Muscle of leg (tissue), 11 donors: ENCODE measurements around the gene RIT2. TPM values are rescaled to one million over a fixed set of nuclear protein-coding genes. Genes with fewer than 3 reads are reported as not detected.

ENCODE experiments used
- DNase-seq: peaks from one replicate; pipeline ENCODE4 v3.0.0; 2013
- H3K27ac ChIP-seq: one replicate; pipeline ENCODE4 v1.5.1; 2013; ENCODE audit warnings: mild to moderate bottlenecking, low read length, control low read depth
- H3K27me3 ChIP-seq: one replicate; pipeline ENCODE4 v1.6.1; 2013; ENCODE audit warnings: low read length; ENCODE audit not compliant: control insufficient read depth, insufficient read depth
- H3K36me3 ChIP-seq: one replicate; pipeline ENCODE4 v1.6.1; 2013; ENCODE audit warnings: low read length; ENCODE audit not compliant: control insufficient read depth, insufficient read depth
- H3K4me1 ChIP-seq: one replicate; pipeline ENCODE4 v1.6.1; 2013; ENCODE audit warnings: low read length; ENCODE audit not compliant: control insufficient read depth, insufficient read depth
- H3K4me3 ChIP-seq: one replicate; pipeline ENCODE4 v1.5.1; 2013; ENCODE audit warnings: low read length, control low read depth
- H3K9me3 ChIP-seq: replicated peaks from 2 replicates; pipeline ENCODE4 v1.6.1; 2013; ENCODE audit warnings: low read depth, low read length; ENCODE audit not compliant: control insufficient read depth
- WGBS: methylation state at CpG from one replicate; pipeline ENCODE4 v1.1.5; 2013; ENCODE audit warnings: missing lambda C conversion rate; ENCODE audit not compliant: insufficient coverage; 5-methylcytosine and 5-hydroxymethylcytosine counted together
- polyA plus RNA-seq, 8 donors: library from polyadenylated mRNA; unstranded; fragments of 120-200 nt; gene quantifications; one replicate each; pipeline versions ENCODE4 v1.2.1 to v1.2.3, GENCODE V29; 2013; ENCODE audit warnings: inconsistent platforms in 1 of 8, low replicate concordance in 1 of 8; ENCODE audit not compliant: insufficient read length in 8 of 8, insufficient read depth in 1 of 8
- total RNA-seq: library from RNA; stranded (reverse); fragments of 120-200 nt; gene quantifications from one replicate; pipeline ENCODE4 v1.2.4, GENCODE V29; 2013

Gene RIT2
- total and polyA plus RNA-seq, 9 donors, result not detected

DNA sequence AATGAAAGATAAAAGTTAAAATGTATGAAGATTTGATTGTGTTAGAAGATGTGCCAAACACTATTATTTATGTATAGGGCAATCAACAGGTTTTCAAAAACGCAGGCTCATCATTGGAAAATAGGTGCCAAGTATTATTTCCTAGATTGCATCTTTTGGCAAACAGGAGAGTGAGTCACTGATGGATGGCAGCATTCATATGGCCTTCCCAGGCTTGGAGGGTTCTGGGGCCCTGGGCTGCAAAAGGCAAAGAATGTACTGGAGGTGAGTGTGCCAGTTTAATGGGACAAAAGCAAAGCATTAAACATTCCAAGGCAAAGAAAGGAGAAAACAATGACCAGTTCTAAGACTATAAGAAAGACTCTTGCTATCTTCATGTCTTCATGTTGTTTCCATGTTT lies 379.4 kb downstream of the RIT2 start:
- H3K4me3 ChIP-seq, result no peak overlapping the region
- no peak for DNase-seq
- no peaks in the 10 kb centered on the region for H3K27me3 ChIP-seq
- no peak overlapping the region for H3K27ac ChIP-seq
- no peaks in the 10 kb centered on the region for H3K36me3 ChIP-seq
- no peaks in the 10 kb centered on the region for H3K9me3 ChIP-seq
- whole genome bisulfite sequencing, result 73% methylated on average over 1 of the region's 1 CpG
- H3K4me1 ChIP-seq, result no peaks in the 10 kb centered on the region

- Histone ChIP-seq H3K4me1 (no peaks in the 10 kb centered on the region), H3K9me3 (no peaks in the 10 kb centered on the region), H3K27ac (no peak overlapping the region), H3K36me3 (no peaks in the 10 kb centered on the region), H3K4me3 (no peak overlapping the region), H3K27me3 (no peaks in the 10 kb centered on the region)
- DNase-seq, result no peak
- WGBS, result no CpG with 5 or more reads among the region's 3 CpGs
Observed at GRCh38 chr18:42734520-42734919, 381.0 kb downstream of the RIT2 start.

DNA sequence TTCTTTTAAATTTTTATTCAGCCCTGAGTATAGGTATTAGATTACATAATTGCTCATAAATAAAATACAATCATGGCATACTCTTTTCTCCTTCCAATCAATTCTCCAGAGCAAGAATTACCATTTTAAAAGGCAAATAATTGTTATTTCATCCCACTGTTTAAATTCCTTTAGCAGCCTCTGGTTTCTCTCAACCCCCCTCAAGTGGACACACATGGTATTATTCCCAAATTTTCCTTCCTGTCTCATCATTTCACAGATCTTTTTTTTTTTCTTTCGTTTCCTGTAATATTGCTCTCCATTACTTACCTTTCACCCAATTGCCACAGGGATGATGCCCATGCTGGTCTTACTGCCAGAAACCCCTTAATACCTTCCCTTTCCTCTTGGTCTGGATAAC lies 385.2 kb downstream of the RIT2 start:
- Histone ChIP-seq H3K36me3 (no peaks in the 10 kb centered on the region), H3K27me3 (no peaks in the 10 kb centered on the region), H3K4me3 (no peak overlapping the region), H3K4me1 (no peaks in the 10 kb centered on the region), H3K27ac (no peak overlapping the region), H3K9me3 (no peaks in the 10 kb centered on the region)
- DNase-seq, result peak; percentile 11
- WGBS, result 80% methylated on average over 1 of the region's 1 CpG

- Histone ChIP-seq H3K4me1 (no peaks in the 10 kb centered on the region), H3K27ac (no peak overlapping the region), H3K27me3 (no peaks in the 10 kb centered on the region), H3K4me3 (no peak overlapping the region), H3K36me3 (no peaks in the 10 kb centered on the region), H3K9me3 (no peaks in the 10 kb centered on the region)
- DNase-seq, result no peak
- WGBS, result 100% methylated on average over 1 of the region's 6 CpGs
Observed at GRCh38 chr18:42719221-42719620, 396.3 kb downstream of the RIT2 start.

DNA sequence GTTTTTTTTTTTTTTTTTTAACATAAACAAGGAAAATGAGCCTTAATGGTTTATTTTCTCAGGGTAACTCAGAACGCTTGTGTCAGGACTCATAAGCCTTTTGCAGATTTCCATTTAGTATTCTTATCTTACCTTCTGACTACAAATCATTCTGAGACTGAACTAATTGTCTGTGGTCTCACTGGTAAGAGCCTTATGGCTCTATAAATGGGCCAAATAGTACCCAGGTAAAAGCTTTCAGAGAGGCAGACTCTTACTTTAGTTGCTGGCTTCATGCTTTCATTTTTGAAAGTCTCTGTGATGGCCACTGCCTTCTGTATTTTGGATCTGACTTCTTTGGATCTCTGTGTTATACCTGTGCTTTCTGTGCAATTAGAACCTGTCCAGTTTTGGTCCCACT lies 403.4 kb downstream of the RIT2 start:
- Histone ChIP-seq H3K27ac (no peak overlapping the region), H3K9me3 (no peaks in the 10 kb centered on the region), H3K4me3 (no peak overlapping the region), H3K27me3 (no peaks in the 10 kb centered on the region), H3K36me3 (no peaks in the 10 kb centered on the region), H3K4me1 (no peaks in the 10 kb centered on the region)
- DNase-seq, result no peak
- WGBS, result no CpG with 5 or more reads among the region's 1 CpG

DNA sequence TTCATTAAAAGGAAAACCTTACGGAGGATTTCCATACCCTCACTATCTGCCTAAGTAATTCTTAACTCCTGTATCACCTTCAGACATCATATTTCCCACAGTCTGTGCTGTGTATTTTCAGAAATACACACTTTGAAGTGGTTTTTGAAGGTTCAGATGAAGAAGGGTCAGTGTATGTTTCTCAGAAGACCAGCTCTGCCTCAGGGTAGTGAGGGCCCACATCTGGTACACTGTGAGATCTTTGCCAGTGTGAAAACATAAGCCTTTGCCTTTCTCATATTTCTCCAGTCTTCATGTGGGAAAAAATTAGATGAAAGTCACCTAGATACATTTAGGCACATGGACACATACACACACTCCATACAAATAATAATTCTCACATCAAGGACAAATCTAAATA lies 408.4 kb downstream of the RIT2 start:
- H3K4me1 ChIP-seq, result no peaks in the 10 kb centered on the region
- H3K27me3 ChIP-seq, result no peaks in the 10 kb centered on the region
- no peak for DNase-seq
- H3K36me3 ChIP-seq, result no peaks in the 10 kb centered on the region
- H3K4me3 ChIP-seq, result no peak overlapping the region
- WGBS, result no CpG with 5 or more reads among the region's 1 CpG
- H3K27ac ChIP-seq, result no peak overlapping the region
- no peaks in the 10 kb centered on the region for H3K9me3 ChIP-seq

GRCh38 chr18:42706618-42707017 lies 408.9 kb downstream of the RIT2 start:
- no peak overlapping the region for H3K27ac ChIP-seq
- no peaks in the 10 kb centered on the region for H3K27me3 ChIP-seq
- H3K4me1 ChIP-seq, result no peaks in the 10 kb centered on the region
- H3K9me3 ChIP-seq, result no peaks in the 10 kb centered on the region
- WGBS, result 39% methylated on average over 3 of the region's 8 CpGs
- DNase-seq, result peak; percentile 4
- H3K4me3 ChIP-seq, result no peak overlapping the region
- no peaks in the 10 kb centered on the region for H3K36me3 ChIP-seq

- no peak for DNase-seq
- WGBS, result 44% methylated on average over 1 of the region's 4 CpGs
- no peaks in the 10 kb centered on the region for H3K27me3 ChIP-seq
- no peak overlapping the region for H3K27ac ChIP-seq
- H3K4me1 ChIP-seq, result no peaks in the 10 kb centered on the region
- H3K36me3 ChIP-seq, result no peaks in the 10 kb centered on the region
- no peak overlapping the region for H3K4me3 ChIP-seq
- no peaks in the 10 kb centered on the region for H3K9me3 ChIP-seq
Observed at GRCh38 chr18:42706029-42706608, 409.4 kb downstream of the RIT2 start.

Other genes starting within 250 kb of the RIT2 start
- gene SYT4, start 161.8 kb upstream of the RIT2 start, total RNA-seq, result 0.13 TPM
- gene SYT4, start 161.8 kb upstream of the RIT2 start, polyA plus RNA-seq, result under 1 TPM in 4 of 8 donors, not detected in 4; 0.09 to 0.93 (median 0.17) TPM